NCI-H1436 treated with DMSO at 0.1 percent for 48 hours (cell line): ENCODE data around the gene ZNF615.
"Not testable (repeated sequence)": the region's sequence is repeated elsewhere in the genome, so short reads cannot be mapped to it uniquely, and the experiment has no call there.

Experiments
- DNase-seq: peaks from one replicate; lab custom pipeline; 2025; lab: John Stamatoyannopoulos, UW

ZNF615 gene

DNA sequence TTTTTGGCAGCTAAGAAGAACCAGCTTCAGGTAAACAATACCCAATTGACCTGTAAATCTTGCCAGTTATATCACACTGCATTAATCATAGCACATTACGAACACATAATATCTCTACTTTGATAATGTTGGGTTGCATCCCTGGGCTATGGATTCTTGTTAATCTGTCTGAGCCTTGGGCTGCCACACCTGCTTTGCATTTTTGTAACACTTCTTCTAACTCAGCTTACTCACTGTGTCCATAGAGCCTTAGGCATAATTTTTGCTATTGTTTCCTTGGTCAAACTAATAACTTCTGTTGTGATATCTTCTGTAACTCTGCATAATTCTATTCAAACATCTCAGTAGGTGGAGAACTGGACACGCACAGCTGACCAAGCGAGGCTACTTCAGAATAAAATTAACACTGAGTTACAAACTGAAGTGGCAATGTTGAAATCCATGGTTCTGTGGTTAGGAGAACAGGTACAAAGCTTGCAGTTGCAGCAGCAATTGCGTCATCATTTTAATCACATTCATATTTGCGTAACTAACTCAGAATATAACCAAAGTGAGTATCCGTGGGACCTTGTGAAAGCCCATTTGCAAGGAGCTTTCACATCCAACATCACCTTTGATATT is 27.8 kb downstream of the ZNF615 start:
- DNase-seq, result no peak

- DNase-seq, result no peak
Observed at GRCh38 chr19:51978882-51979281, 29.1 kb downstream of the ZNF615 start.

DNA sequence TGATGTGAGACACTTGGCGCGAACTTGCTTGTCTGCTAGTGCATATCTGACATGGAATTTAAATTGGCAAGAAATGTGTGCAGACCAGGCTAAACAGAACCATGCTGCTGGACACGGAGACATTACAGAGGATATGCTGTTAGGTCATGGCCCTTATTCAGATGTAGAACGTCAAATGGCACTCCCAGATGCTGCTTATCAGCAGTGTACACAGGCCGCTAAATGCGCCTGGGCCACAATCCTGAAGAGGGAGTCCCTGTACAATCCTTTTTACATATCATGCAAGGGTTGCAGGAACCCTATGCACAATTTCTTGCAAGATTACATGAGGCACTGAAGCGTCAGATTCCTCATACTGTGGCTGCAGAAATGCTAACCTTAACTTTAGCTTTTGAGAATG is 30.7 kb downstream of the ZNF615 start:
- no peak for DNase-seq

- no peak for DNase-seq
Observed at GRCh38 chr19:51976852-51977251, 31.2 kb downstream of the ZNF615 start.

GRCh38 chr19:51975787-51976186 is 32.2 kb downstream of the ZNF615 start:
- DNase-seq, result not testable (repeated sequence)

- no peak for DNase-seq
Observed at GRCh38 chr19:51971624-51972023, 36.4 kb downstream of the ZNF615 start.

- no peak for DNase-seq
Observed at GRCh38 chr19:51970718-51971117, 37.3 kb downstream of the ZNF615 start.

DNA sequence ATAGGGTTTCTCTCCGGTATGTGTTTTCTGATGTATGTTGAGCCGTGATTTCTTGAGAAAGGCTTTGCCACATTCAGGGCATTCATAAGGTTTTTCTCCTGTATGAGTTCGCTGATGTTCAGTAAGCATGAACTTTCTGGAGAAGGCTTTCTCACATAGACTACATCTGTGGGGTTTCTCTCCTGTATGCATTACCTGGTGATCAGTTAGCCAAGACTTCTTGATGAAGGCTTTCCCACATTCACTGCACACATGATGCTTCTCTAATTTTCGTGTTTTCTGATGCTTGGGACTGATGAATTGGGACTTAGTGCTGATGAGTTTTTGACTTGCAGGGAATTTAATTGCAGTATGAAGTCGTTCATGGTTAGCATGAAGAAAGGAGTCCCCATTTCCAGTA is 42.4 kb downstream of the ZNF615 start:
- DNase-seq, result no peak

DNA sequence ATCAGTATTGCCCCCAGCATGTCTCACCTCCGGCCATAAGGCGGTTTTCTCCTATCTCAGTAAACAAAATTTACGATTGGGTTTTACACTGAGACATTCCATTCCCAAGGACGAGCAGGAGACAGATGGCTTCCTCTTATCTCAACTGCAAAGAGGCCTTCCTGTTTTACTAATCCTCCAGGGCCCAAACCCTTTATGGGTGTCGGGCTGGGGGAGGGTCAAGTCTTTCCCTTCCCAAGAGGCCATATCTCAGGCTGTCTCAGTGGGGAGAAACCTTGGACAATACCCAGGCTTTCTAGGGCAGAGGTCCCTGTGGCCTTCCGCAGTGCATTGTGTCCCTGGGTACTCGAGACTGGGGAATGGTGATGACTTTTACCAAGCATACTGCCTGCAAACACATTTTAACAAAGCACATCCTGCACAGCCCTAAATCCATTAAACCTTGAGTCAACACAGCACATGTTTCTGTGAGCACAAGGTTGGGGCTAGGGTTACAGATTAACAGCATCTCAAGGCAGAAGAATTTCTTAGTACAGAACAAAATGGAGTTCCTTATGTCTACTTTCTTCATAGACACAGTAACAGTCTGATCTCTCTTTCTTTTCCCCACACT is 47.3 kb downstream of the ZNF615 start:
- not testable (repeated sequence) for DNase-seq

GRCh38 chr19:51959791-51960190 is 48.2 kb downstream of the ZNF615 start:
- no peak for DNase-seq

- DNase-seq, result not testable (repeated sequence)
Observed at GRCh38 chr19:51957846-51958245, 50.2 kb downstream of the ZNF615 start.

DNA sequence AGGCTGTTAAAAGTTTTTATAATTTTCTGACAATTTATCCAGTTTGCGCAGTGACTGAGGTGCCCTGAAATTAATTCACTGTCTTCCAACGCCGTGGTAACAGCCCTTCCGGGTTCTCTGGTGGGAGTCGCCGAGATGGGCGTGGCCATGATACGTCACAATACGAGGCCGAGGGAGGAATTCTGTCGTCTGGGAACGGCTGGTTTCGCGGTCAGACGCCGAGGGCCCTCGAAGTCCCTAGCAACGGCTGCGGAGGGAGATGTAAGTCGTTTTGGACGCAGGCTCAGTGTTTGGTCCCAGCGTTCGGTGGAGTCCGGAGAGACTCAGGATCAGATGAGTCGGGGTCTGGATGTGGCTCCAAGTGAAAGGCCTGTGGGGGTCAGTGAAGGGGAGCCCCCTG is 59.0 kb downstream of the ZNF615 start:
- no peak for DNase-seq

- no peak for DNase-seq
Observed at GRCh38 chr19:51946602-51947001, 61.4 kb downstream of the ZNF615 start.

DNA sequence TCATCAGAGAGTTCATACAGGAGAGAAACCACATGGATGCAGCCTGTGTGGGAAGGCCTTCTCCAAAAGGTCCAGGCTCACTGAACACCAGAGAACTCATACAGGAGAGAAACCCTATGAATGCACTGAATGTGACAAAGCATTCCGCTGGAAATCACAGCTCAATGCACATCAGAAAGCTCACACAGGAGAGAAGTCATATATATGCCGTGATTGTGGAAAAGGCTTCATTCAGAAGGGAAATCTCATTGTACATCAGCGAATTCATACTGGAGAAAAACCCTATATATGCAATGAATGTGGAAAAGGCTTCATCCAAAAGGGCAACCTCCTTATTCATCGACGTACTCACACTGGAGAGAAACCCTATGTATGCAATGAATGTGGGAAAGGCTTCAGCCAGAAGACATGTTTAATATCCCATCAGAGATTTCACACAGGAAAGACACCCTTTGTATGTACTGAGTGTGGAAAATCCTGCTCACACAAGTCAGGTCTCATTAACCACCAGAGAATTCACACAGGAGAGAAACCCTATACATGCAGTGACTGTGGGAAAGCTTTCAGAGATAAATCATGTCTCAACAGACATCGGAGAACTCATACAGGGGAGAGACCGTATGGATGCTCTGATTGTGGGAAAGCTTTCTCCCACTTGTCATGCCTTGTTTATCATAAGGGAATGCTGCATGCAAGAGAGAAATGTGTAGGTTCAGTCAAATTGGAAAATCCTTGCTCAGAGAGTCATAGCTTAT is 63.0 kb downstream of the ZNF615 start:
- DNase-seq, result no peak
